ENCODE data around the gene WNT1. TPM values are rescaled to one million over a fixed set of nuclear protein-coding genes. Genes with fewer than 3 reads are reported as not detected.
A peak's percentile ranks its signal among the peaks of the same experiment; 100 is the strongest.

The WNT1 gene
- total RNA-seq, 1 donor from 2014 or later, result not detected

- H3K36me3 Mint-ChIP-seq, result peaks cover 10% of the 10 kb centered on the region
- no peak overlapping the region for H3K27ac Mint-ChIP-seq
- TF ChIP-seq EZH2 (IDR thresholded peaks at IDR 0.05) (no peak), EZH2phosphoT487 (IDR thresholded peaks at IDR 0.05) (no peak)
- H3K27me3 ChIP-seq, result no peaks in the 10 kb centered on the region
- no peaks in the 10 kb centered on the region for H3K27me3 Mint-ChIP-seq (ENCODE audit: insufficient read depth, low read depth)
- DNase-seq (ENCODE audit: low spot score), result no peak
- no peak overlapping the region for H3K4me3 ChIP-seq
- peaks cover 99% of the 10 kb centered on the region for H3K79me2 ChIP-seq (ENCODE audit: low read depth)
- H3K4me3 Mint-ChIP-seq, result no peak overlapping the region
- H3K9me3 ChIP-seq (ENCODE audit: low read depth), result no peaks in the 10 kb centered on the region
- H3K9me3 Mint-ChIP-seq, result no peaks in the 10 kb centered on the region
- H3K27ac ChIP-seq, result no peak overlapping the region
- no peaks in the 10 kb centered on the region for H3F3A ChIP-seq (ENCODE audit: low read depth)
- H4K20me1 ChIP-seq (ENCODE audit: low read depth), result peaks cover 99% of the 10 kb centered on the region
- no peaks in the 10 kb centered on the region for H3K4me1 ChIP-seq
- H2AFZ ChIP-seq (replicated peaks), result no peak overlapping the region
- H3K4me1 Mint-ChIP-seq, result no peaks in the 10 kb centered on the region
- H3K9ac ChIP-seq, result no peak overlapping the region
- H3K36me3 ChIP-seq, result no peaks in the 10 kb centered on the region
- no peak overlapping the region for H3K4me2 ChIP-seq
These were observed 31.2 kb upstream of the WNT1 start for GRCh38 chr12:48946943-48947342.

- H3K4me3 Mint-ChIP-seq, result no peak overlapping the region
- no peaks in the 10 kb centered on the region for H3K9me3 Mint-ChIP-seq
- DNase-seq (ENCODE audit: low spot score), result no peak
- H3K36me3 ChIP-seq, result no peaks in the 10 kb centered on the region
- no peaks in the 10 kb centered on the region for H3K4me1 ChIP-seq
- no peak overlapping the region for H2AFZ ChIP-seq (replicated peaks)
- no peak for TF ChIP-seq EZH2 (IDR thresholded peaks at IDR 0.05)
- no peak for TF ChIP-seq EZH2phosphoT487 (IDR thresholded peaks at IDR 0.05)
- no peak for TF ChIP-seq CTCF (IDR thresholded peaks at IDR 0.05)
- peaks cover 15% of the 10 kb centered on the region for H3K36me3 Mint-ChIP-seq
- H4K20me1 ChIP-seq (ENCODE audit: low read depth), result peaks cover 99% of the 10 kb centered on the region
- no peaks in the 10 kb centered on the region for H3K27me3 ChIP-seq
- no peak overlapping the region for H3K9ac ChIP-seq
- no peaks in the 10 kb centered on the region for H3K9me3 ChIP-seq (ENCODE audit: low read depth)
- no peaks in the 10 kb centered on the region for H3F3A ChIP-seq (ENCODE audit: low read depth)
- H3K4me3 ChIP-seq, result no peak overlapping the region
- H3K4me2 ChIP-seq, result no peak overlapping the region
- peak overlapping the region; percentile 23 for H3K27ac Mint-ChIP-seq
- no peaks in the 10 kb centered on the region for H3K4me1 Mint-ChIP-seq
- H3K79me2 ChIP-seq (ENCODE audit: low read depth), result peaks cover 99% of the 10 kb centered on the region
- H3K27ac ChIP-seq, result no peak overlapping the region
- H3K27me3 Mint-ChIP-seq (ENCODE audit: insufficient read depth, low read depth), result no peaks in the 10 kb centered on the region
These were observed 30.4 kb upstream of the WNT1 start for GRCh38 chr12:48947727-48948126.

GRCh38 chr12:48952691-48953090, 25.4 kb upstream of the WNT1 start:
- H3K79me2 ChIP-seq (ENCODE audit: low read depth), result peaks cover 92% of the 10 kb centered on the region

More at GRCh38 chr12:48952691-48953090, 25.4 kb upstream of the WNT1 start:
- H3K36me3 ChIP-seq, result no peaks in the 10 kb centered on the region
- H3K9me3 ChIP-seq (ENCODE audit: low read depth), result no peaks in the 10 kb centered on the region
- H3K27me3 ChIP-seq, result no peaks in the 10 kb centered on the region
- H4K20me1 ChIP-seq (ENCODE audit: low read depth), result peaks cover 84% of the 10 kb centered on the region
- no peak overlapping the region for H3K4me2 ChIP-seq
- no peak overlapping the region for H3K9ac ChIP-seq
- H3K4me1 Mint-ChIP-seq, result peaks cover 16% of the 10 kb centered on the region
- H3K27ac ChIP-seq, result no peak overlapping the region
- H3F3A ChIP-seq (ENCODE audit: low read depth), result peaks cover 21% of the 10 kb centered on the region
- no peak overlapping the region for H3K27ac Mint-ChIP-seq
- H3K27me3 Mint-ChIP-seq (ENCODE audit: insufficient read depth, low read depth), result no peaks in the 10 kb centered on the region
- H3K36me3 Mint-ChIP-seq, result peaks cover 19% of the 10 kb centered on the region
- no peak for DNase-seq (ENCODE audit: low spot score)
- no peak overlapping the region for H3K4me3 Mint-ChIP-seq
- TF ChIP-seq EZH2phosphoT487 (IDR thresholded peaks at IDR 0.05) (no peak), CTCF (IDR thresholded peaks at IDR 0.05) (no peak), EZH2 (IDR thresholded peaks at IDR 0.05) (no peak)
- no peak overlapping the region for H3K4me3 ChIP-seq
- peaks cover 11% of the 10 kb centered on the region for H3K4me1 ChIP-seq
- no peaks in the 10 kb centered on the region for H3K9me3 Mint-ChIP-seq
- H2AFZ ChIP-seq (replicated peaks), result no peak overlapping the region
